Subcutaneous adipose tissue (tissue), 4 donors: ENCODE measurements around the gene ZNF407. TPM values are rescaled to one million over a fixed set of nuclear protein-coding genes. Genes with fewer than 3 reads are reported as not detected.

Experiments used
- CTCF ChIP-seq: fragments of 450-650 bp; IDR thresholded peaks from one replicate; pipeline ENCODE4 v1.5.1; 2016; ENCODE audit warnings: low read depth, mild to moderate bottlenecking, control low read depth, antibody characterized with exemption, moderate library complexity
- total RNA-seq, 4 donors: library from RNA; depleted of rRNA; stranded (reverse); fragments of >200 nt; gene quantifications; one replicate each; pipeline ENCODE4 v1.1.0, GENCODE V29; 2016

ZNF407 gene
- total RNA-seq, 4 donors from 2014 or later, result 16.0 to 24.3 (median 19.6) TPM

DNA sequence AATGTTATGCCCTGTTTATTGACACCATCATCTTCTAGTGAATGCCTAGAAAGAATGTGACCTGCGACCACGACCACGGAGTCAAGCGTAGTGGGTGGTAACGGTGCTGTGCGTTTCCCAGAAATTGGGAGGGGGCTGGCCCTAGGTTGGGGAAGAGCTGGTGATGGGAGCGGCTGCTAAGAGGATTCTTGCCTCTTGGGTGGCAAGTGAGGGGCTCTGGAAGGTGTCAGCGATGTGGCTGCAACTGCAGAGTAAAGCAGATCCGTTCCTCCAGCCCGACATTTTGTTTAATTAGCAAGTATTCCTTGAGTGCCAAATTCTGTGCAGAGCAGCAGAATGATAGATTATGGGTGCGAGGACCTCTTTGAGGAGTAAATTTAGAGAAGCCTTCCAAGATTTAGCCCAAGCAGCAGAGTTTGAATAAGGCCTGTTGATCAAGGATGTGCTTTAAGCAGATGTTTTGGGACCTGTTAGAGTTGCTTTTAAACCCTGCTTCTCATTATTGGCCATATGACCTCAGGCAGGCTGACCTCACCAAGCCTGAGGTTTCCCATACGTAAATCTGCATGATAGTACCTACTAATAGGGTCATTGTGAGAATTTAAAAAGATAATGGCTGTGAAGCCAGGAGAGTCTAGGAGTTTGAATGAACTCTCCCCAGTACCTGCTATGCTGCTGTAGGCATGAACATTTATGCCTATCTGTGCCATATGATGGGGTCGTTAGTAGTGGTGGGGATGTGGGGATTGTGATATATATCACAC is 323.6 kb downstream of the ZNF407 start:
- no peak for TF ChIP-seq CTCF

- TF ChIP-seq CTCF, result no peak
Measured at GRCh38 chr18:74926051-74926450, 328.4 kb downstream of the ZNF407 start.

- no peak for TF ChIP-seq CTCF
Measured at GRCh38 chr18:74928194-74928968, 330.7 kb downstream of the ZNF407 start.

- TF ChIP-seq CTCF, result no peak
Measured at GRCh38 chr18:74929110-74929509, 331.4 kb downstream of the ZNF407 start.

DNA sequence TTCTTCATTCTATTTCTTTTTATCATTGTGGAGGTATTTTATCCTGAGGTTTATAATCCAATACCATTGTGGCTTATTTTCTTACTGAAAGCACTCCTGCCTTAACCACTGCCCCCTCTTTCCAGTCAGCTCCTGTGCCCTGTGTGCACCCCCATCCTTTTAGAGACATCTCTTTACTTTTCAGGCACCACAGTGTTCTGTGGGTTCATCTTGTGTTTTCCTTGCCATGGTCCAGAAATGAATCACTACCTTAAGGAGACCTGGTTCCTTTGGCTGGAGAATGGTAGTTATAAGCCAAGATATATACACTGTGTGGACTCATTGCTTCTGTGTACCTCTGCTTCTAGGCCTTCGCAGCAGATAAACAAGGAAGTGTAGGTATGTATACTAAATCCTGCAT is 332.9 kb downstream of the ZNF407 start:
- TF ChIP-seq CTCF, result no peak

GRCh38 chr18:74933930-74934329 is 336.3 kb downstream of the ZNF407 start:
- TF ChIP-seq CTCF, result no peak

DNA sequence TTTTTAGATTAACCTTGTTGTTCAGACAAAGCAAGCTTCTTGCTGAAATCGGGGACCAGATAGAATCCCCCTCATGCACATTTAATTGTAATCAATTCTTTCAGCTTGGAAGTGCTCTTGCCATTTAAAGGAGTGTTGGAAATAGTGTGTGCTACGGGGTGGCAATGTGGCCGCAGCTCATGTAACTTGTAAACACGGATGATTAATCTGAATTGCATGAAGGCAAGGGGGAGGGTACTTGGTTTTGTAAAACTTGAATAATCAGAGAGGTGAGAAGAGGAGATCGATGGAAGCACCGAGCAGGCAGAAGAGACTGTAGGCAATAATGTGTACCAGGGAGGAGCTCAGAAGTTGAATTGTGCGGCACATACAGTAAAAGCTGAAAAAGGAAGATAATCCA is 337.8 kb downstream of the ZNF407 start:
- TF ChIP-seq CTCF, result no peak
